Breast epithelium (tissue), 4 donors: Measurements from ENCODE around the gene SPX. TPM values are rescaled to one million over a fixed set of nuclear protein-coding genes. Genes with fewer than 3 reads are reported as not detected.

Experiments used
- DNase-seq, 2 donors: peaks; one replicate each; pipeline ENCODE4 v3.0.0-alpha.2; 2019; ENCODE audit warnings: low spot score in 2 of 2
- H3K27ac ChIP-seq, 2 donors: fragments of 200-600 bp; sonication (generic) in 1 of 2; one replicate each; pipeline ENCODE4 v1.5.1; 2016 to 2019; ENCODE audit warnings: mild to moderate bottlenecking in 1 of 2
- H3K27me3 ChIP-seq, 2 donors: fragments of 200-600 bp; sonication (generic) in 1 of 2; one replicate each; pipeline versions ENCODE4 v1.5.1 to v1.6.0; 2017 to 2019; ENCODE audit warnings: control low read depth in 1 of 2, mild to moderate bottlenecking in 1 of 2
- H3K36me3 ChIP-seq: fragments of 200-600 bp; one replicate; pipeline ENCODE4 v1.5.1; 2019
- H3K4me1 ChIP-seq, 2 donors: fragments of 200-600 bp; sonication (generic); one replicate each; pipeline ENCODE4 v1.5.1; 2016 to 2019; ENCODE audit warnings: control low read depth in 1 of 2
- H3K4me3 ChIP-seq, 3 donors: fragments of 200-600 bp; sonication (generic); 1 replicate in 2 of 3; 2 replicates in 1 of 3; pipeline ENCODE4 v1.5.1; 2016 to 2019; ENCODE audit warnings: mild to moderate bottlenecking in 3 of 3, moderate library complexity in 2 of 3
- H3K9me3 ChIP-seq, 2 donors: fragments of 200-600 bp; sonication (generic) in 1 of 2; one replicate each; pipeline ENCODE4 v1.5.1; 2016 to 2019; ENCODE audit warnings: control low read depth in 1 of 2
- CTCF ChIP-seq, 3 donors: fragments of 450-650 bp; IDR thresholded peaks; one replicate each; pipeline ENCODE4 v1.5.1; 2016 to 2017; ENCODE audit warnings: antibody characterized with exemption in 3 of 3, mild to moderate bottlenecking in 3 of 3, moderate library complexity in 3 of 3
- POLR2A ChIP-seq: fragments of 450-650 bp; IDR thresholded peaks from one replicate; pipeline ENCODE4 v1.6.1; 2016; ENCODE audit warnings: antibody characterized with exemption, mild to moderate bottlenecking, moderate library complexity
- POLR2AphosphoS5 ChIP-seq, 3 donors: sonication (generic); formaldehyde crosslinking; IDR thresholded peaks; one replicate each; pipeline ENCODE4 v1.6.1; 2017; ENCODE audit warnings: antibody characterized with exemption in 3 of 3
- intact Hi-C: fragments of 100-400 bp; cut with DNase I; formaldehyde crosslinking; loops from one replicate; pipeline ENCODE4 v1.15.1; 2023; ENCODE audit warnings: low total_unique reads
- total RNA-seq, 3 donors: library from RNA; depleted of rRNA; stranded (reverse); fragments of >200 nt; gene quantifications; one replicate each; pipeline ENCODE4 v1.1.0, GENCODE V29; 2016

Gene SPX
- 10 to 100 TPM in 1 of 3 donors, 1 to 10 TPM in 2; 1.0 to 84.3 (median 1.3) TPM for total RNA-seq

GRCh38 chr12:21526053-21526452 lies at the start of gene SPX:
SPX (plus strand) TSS chr12:21526296; CDS start chr12:21526473, 177 bp downstream.
- Histone ChIP-seq H3K9me3 (no peaks in the 10 kb centered on the region), H3K27me3 (peaks cover 0 to 27% of the 10 kb centered on the region in 2 donors), H3K4me1 (no peaks in the 10 kb centered on the region), H3K4me3 (peak within 1 kb of the TSS in 2 of 3 donors; percentile 47 to 68), H3K36me3 (no peaks in the 10 kb centered on the region), H3K27ac (no peak within 1 kb of the TSS)
- DNase-seq: no peak
- TF ChIP-seq CTCF (IDR thresholded peaks at IDR 0.05): no peak
- no peak for TF ChIP-seq POLR2AphosphoS5 (IDR thresholded peaks at IDR 0.05)
- TF ChIP-seq POLR2A: no peak
- intact Hi-C loops: no loop called here

GRCh38 chr12:21476949-21477348 lies 49.1 kb upstream of the SPX start:
- Histone ChIP-seq H3K9me3 (no peaks in the 10 kb centered on the region), H3K36me3 (no peaks in the 10 kb centered on the region), H3K4me3 (no peak overlapping the region)

GRCh38 chr12:21478756-21479455 lies 47.2 kb upstream of the SPX start:
- no peaks in the 10 kb centered on the region for H3K36me3 ChIP-seq
- no peak for DNase-seq
- intact Hi-C loops: no loop called here

More at GRCh38 chr12:21476949-21477348, 49.1 kb upstream of the SPX start:
- DNase-seq: no peak
- no peak for TF ChIP-seq POLR2AphosphoS5 (IDR thresholded peaks at IDR 0.05)
- no peak for TF ChIP-seq POLR2A
- no peak for TF ChIP-seq CTCF (IDR thresholded peaks at IDR 0.05)
- Histone ChIP-seq H3K27me3 (no peaks in the 10 kb centered on the region), H3K4me1 (no peaks in the 10 kb centered on the region), H3K27ac (no peak overlapping the region)
- intact Hi-C loops: no loop called here

GRCh38 chr12:21483531-21483930 lies 42.6 kb upstream of the SPX start:
- Histone ChIP-seq H3K36me3 (no peaks in the 10 kb centered on the region), H3K9me3 (no peaks in the 10 kb centered on the region), H3K27ac (no peak overlapping the region), H3K27me3 (no peaks in the 10 kb centered on the region), H3K4me3 (no peak overlapping the region), H3K4me1 (no peaks in the 10 kb centered on the region)
- intact Hi-C loops: no loop called here
- TF ChIP-seq CTCF (IDR thresholded peaks at IDR 0.05) (no peak), POLR2A (no peak), POLR2AphosphoS5 (IDR thresholded peaks at IDR 0.05) (no peak)
- DNase-seq: no peak

More at GRCh38 chr12:21478756-21479455, 47.2 kb upstream of the SPX start:
- no peaks in the 10 kb centered on the region for H3K27me3 ChIP-seq
- TF ChIP-seq CTCF (IDR thresholded peaks at IDR 0.05) (no peak), POLR2AphosphoS5 (IDR thresholded peaks at IDR 0.05) (no peak), POLR2A (no peak)
- H3K4me1 ChIP-seq: no peaks in the 10 kb centered on the region
- no peak overlapping the region for H3K4me3 ChIP-seq
- no peak overlapping the region for H3K27ac ChIP-seq
- no peaks in the 10 kb centered on the region for H3K9me3 ChIP-seq

GRCh38 chr12:21485998-21486397 lies 40.1 kb upstream of the SPX start:
- Histone ChIP-seq H3K27ac (no peak overlapping the region), H3K4me1 (no peaks in the 10 kb centered on the region), H3K36me3 (no peaks in the 10 kb centered on the region), H3K4me3 (no peak overlapping the region), H3K9me3 (no peaks in the 10 kb centered on the region), H3K27me3 (no peaks in the 10 kb centered on the region)
- TF ChIP-seq POLR2AphosphoS5 (IDR thresholded peaks at IDR 0.05) (no peak), CTCF (IDR thresholded peaks at IDR 0.05) (no peak), POLR2A (no peak)
- intact Hi-C loops: no loop called here
- DNase-seq: no peak
